SKM-1 (cell line): ENCODE measurements around the gene CSPG4.
"Not testable (repeated sequence)": the region's sequence is repeated elsewhere in the genome, so short reads cannot be mapped to it uniquely, and the experiment has no call there.

ENCODE experiments used
- DNase-seq: peaks from one replicate; lab custom pipeline; 2025; ENCODE audit not compliant: unreplicated experiment; lab: John Stamatoyannopoulos, UW

Gene CSPG4

DNA sequence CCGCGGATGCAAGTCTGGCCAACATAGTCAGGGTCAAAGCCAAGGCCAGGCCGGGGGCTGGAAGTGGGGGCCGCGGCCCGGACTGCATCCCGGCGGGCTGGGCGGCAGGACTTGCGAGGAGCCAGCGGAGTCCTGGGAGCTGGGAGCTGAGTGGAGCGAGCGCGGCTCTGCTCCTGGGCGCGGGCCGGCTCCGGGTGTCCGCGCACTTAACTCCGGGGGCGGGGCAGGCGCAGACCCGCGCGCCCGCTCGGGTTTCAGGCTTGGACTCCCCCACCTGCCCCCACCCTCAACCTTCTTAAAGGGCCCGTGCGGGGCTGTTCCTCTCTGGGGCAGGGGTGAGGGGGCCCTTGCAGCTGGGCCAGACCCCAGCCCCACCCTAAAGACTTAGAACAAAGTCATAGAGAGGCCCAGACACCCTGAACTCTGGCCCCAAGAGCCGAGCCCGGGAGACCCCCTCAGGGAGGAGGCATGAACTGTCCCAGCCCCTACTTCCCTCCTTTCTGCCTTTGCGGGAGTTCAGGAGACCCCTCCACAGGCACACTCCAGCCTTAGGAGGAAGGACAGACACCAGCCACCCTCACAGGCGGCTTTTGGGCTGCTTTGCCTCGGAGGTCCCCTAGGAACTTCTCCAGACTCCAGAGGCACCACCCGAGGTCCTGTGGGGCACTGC is at the start of gene CSPG4:
Gene CSPG4, minus strand, starts transcription at position 181 of the 670 bp plus-strand sequence. Its CDS starts 93 bp downstream, at position 88.
- no peak for DNase-seq

- DNase-seq = not testable (repeated sequence)
Observed at GRCh38 chr15:75762357-75762718, 49.7 kb upstream of the CSPG4 start.

- DNase-seq = no peak
Observed at GRCh38 chr15:75761446-75762356, 49.1 kb upstream of the CSPG4 start.

DNA sequence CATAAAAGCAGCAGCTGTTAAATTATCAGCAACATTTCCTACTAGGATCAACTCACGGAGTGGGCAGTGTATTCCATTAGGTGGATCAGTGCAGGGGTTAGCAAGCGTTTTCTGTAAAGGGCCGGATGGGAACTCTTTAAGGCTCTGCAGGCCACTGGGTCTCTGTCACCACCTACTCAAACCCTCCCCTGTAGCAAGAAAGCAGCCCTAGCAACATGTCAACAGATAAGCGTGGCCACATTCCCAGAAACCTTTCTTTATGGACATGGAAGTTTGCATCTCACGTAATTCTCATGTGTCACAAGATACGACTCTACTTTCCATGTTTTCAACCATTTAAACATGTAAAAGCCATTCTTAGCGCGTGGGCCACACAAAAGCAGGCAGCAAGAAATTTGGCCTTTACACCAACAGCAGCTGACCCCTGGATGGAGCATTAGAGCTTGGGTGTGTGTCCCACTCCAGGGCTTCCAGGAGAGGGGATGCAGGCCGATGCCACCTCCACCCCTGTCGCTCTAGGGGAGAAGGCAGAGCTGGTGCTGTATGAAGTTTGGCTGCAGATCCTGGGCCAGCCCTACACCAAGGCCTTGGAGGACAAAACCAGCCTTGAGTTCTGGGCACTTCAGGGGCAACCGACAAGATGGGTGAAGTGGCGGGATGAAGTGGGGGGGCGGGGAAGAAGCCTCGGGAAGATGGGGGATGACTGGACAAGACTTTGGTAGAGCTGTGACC is 48.2 kb upstream of the CSPG4 start:
- DNase-seq = no peak

GRCh38 chr15:75760131-75760520 is 47.5 kb upstream of the CSPG4 start:
- DNase-seq = not testable (repeated sequence)

- no peak for DNase-seq
Observed at GRCh38 chr15:75759416-75760130, 46.9 kb upstream of the CSPG4 start.

DNA sequence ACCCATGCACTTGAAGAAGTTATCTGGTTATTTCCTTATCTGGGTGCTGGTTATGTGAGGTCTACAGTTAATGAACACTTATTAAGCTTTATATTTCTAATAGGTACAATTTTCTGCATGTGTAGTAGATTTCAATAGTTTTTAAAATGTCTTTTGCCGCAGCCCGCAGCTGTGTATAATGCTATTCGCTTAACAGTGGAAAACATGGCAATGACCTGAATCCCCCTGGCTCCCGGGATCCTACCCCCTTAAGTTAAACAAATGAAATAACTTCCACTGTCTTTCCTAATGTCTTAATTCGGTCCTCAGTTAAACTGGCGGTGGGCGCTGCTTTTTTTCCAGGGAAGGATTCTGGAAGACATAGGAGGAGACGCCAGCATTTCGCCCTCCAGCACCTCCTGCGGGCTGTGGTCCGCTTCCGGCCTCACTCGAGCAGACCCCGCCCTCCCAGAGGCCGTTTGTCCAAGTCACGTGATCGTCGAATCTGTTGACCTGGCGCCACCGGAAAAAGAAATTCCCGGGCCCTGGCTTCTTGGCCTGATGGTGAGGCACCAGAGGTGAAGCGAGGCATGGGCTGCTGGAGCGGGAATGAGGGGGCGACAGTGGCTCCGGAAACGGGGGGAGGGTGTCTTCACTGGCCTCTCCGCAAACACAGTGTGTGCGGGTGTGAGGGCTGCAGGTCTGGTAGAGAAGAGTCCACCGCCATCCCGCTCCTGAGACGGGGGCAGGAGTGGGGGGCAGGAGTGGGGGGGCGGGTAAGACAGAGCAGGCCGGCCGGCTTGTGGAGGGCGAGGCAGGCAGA is 45.6 kb upstream of the CSPG4 start:
- DNase-seq = peak; percentile 75

- not testable (repeated sequence) for DNase-seq
Observed at GRCh38 chr15:75754871-75755270, 42.2 kb upstream of the CSPG4 start.

DNA sequence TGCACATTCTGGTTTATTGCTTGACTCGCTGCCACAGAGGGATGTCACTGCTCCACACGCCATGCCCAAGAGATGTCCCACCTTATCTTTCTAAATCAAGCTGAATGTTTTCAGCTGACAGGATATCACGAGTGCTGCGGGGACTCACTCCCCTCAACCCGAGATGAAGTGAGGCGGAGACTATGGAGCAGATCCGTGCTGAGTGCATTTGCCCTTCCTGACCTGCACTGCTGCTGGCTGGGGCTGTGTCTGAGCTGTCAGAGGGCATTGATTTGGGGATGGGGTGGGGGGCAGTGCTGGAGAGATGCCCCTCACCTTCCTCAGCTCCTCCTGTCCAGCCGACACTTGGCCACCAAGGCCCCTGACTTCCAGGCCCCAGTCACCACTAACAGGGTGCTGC is 40.5 kb upstream of the CSPG4 start:
- no peak for DNase-seq

GRCh38 chr15:75751891-75752290 is 39.2 kb upstream of the CSPG4 start:
- DNase-seq = no peak

GRCh38 chr15:75751116-75751875 is 38.6 kb upstream of the CSPG4 start:
- no peak for DNase-seq

DNA sequence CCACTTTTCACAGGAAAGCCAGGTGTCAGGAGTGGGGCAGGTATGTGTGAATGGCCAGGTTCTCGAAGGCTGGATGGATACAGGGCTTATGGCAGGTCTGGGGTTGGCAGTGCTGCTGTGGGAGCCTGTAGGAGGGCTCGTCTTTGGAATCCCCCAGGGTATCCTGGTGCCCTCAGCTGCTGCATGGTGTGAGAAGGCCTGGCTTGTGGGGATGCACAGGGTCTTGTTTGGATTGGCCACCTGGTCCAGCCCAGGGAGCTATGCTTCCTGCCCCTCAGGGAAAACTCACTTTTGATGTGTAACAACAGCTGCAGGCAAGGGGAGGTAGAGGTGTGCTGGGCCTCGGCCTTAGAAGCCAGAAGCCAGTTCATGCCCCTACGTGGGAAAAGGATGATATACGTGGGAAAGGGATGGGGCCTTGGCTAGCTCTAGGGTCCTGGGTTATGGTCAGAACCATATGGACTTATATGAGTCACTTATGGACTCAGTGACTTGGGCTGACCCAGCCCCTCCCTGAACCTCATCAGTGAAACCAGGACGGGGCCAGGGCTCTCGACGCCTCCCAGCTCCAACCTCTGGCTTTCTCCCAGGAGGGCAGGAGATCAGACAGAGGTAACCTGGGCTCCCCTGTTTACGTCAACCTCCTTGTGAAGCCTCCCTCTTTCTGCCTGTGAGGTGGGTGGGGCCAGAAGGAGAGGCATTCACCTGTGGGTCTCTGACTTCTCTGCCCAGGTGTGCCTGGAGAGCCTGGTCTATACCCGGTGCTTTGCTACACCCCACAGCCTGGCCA is 37.8 kb upstream of the CSPG4 start:
- no peak for DNase-seq

- DNase-seq = no peak
Observed at GRCh38 chr15:75749820-75750219, 37.2 kb upstream of the CSPG4 start.

- DNase-seq = not testable (repeated sequence)
Observed at GRCh38 chr15:75748882-75749281, 36.2 kb upstream of the CSPG4 start.

GRCh38 chr15:75747121-75747520 is 34.5 kb upstream of the CSPG4 start:
- not testable (repeated sequence) for DNase-seq

GRCh38 chr15:75745305-75745704 is 32.7 kb upstream of the CSPG4 start:
- no peak for DNase-seq

GRCh38 chr15:75742346-75742745 is 29.7 kb upstream of the CSPG4 start:
- DNase-seq = not testable (repeated sequence)

- DNase-seq = no peak
Observed at GRCh38 chr15:75739791-75740190, 27.1 kb upstream of the CSPG4 start.
